Stimulated activated CD8-positive, alpha-beta memory T cell treated with anti-CD3 and anti-CD28 coated beads, Interleukin-7, amount 100 ng/mL, for 24 hours (primary cell): Measurements from ENCODE around the gene DDIAS.
A peak's percentile ranks its signal among the peaks of the same experiment; 100 is the strongest.
"Not testable (repeated sequence)": the region's sequence is repeated elsewhere in the genome, so short reads cannot be mapped to it uniquely, and the experiment has no call there.

Experiments
- DNase-seq: peaks from one replicate; pipeline ENCODE4 v3.0.0-alpha.2; 2020; ENCODE audit warnings: low read depth

The DDIAS gene, protein sequence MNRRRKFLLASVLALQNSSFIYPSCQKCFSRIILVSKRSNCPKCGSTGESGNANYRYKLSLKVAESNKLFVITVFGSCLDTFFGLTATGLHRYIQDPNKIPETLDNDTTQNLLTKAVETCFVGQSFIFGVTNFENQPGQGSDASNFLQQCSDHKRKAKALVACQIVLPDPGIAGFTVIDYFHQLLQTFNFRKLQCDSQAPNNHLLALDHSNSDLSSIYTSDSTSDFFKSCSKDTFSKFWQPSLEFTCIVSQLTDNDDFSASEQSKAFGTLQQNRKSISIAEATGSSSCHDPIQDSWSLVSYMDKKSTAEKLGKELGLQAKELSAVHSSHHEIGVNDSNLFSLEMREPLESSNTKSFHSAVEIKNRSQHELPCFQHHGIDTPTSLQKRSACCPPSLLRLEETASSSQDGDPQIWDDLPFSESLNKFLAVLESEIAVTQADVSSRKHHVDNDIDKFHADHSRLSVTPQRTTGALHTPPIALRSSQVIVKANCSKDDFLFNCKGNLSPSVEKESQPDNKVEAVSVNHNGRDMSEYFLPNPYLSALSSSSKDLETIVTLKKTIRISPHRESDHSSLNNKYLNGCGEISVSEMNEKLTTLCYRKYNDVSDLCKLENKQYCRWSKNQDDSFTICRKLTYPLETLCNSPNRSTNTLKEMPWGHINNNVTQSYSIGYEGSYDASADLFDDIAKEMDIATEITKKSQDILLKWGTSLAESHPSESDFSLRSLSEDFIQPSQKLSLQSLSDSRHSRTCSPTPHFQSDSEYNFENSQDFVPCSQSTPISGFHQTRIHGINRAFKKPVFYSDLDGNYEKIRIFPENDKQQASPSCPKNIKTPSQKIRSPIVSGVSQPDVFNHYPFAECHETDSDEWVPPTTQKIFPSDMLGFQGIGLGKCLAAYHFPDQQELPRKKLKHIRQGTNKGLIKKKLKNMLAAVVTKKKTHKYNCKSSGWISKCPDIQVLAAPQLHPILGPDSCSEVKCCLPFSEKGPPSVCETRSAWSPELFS

DNA sequence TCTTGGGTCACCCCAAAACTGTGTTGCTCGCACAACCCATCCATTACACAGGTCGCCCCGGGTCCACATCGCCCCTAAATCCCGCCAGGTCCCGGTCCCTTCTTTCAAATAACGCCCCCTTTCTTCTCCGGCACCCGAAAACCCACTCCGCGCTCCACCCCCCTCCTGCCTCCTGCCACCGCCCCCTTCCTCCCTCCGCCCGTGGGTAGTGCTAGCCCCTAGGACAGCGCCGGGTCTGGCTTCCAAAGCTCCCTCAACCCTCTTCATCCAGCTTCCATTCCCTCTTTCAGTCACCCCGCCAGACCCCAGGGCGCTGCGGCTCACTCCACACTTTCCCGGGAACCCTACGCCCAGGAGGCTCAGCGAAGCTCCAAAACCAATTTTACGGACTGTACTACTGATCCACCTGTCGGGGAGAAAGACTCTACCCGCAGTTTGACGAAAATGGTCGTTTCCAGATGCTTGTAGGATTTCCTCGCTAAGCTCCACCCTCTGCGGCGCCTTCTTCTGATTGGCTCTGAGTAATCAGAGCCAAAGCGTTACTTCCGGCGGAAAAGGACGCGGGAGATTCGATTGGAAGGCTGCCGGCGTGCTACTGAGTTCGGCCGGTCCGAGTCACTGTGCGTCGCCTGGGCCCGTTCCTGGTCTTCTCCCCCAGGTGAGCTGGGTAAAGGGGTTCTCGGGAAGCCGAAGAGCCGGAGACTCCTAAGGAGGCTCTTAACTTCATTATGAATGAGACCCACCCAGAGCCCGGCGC lies at the start of gene DDIAS:
Gene DDIAS, plus strand, starts transcription at position 572 of the 757 bp plus-strand sequence. CDS start 13,003 bp downstream, outside the sequence.
- DNase-seq = peak; percentile 86

DNA sequence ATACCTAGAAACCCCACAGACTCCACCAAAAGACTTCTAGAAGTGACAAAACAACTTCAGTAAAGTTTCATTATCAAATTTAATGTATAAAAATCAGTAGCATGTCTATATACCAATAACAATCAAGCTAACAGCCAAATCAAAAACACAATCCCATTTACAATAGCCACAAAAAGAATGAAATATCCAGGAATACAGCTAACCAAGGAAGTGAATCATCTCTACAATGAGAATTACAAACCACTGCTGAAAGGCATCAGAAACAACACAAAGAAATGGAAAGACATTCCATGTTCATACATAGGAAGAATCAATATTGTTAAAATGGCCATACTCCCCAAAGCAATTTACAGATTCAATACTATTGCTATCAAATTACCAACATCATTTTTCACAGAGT lies 47.3 kb upstream of the DDIAS start:
- DNase-seq = no peak

DNA sequence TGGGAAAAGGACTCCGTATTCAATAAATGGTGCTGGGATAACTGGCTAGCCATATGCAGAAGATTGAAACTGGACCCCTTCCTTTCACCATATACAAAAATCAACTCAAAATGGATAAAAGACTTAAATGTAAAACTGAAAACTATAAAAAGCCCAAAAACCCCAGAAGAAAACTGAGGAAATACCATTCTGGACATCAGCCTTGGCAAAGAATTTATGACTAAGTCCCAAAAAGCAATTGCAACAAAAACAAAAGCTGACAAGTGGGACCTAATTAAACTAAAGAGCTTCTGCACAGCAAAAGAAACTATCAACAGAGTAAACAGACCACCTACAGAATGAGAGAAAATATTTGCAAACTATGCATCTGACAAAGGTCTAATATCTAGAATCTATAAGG lies 46.6 kb upstream of the DDIAS start:
- not testable (repeated sequence) for DNase-seq

DNA sequence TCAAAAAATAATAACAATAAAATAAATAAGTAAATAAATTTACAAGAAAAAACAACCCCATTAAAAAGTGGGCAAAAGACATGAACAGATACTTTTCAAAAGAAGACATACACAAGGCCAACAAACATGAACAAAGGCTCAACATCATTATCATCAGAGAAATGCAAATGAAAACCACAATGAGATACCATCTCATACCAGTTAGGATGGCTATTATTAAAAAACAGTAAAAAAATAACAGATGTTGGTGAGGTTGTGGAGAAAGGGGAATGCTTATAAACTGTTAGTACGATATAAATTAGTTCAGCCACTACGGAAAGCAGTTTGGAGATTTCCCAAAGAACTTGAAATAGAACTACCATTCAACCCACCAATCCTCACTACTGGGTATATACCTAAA lies 45.9 kb upstream of the DDIAS start:
- DNase-seq = no peak

DNA sequence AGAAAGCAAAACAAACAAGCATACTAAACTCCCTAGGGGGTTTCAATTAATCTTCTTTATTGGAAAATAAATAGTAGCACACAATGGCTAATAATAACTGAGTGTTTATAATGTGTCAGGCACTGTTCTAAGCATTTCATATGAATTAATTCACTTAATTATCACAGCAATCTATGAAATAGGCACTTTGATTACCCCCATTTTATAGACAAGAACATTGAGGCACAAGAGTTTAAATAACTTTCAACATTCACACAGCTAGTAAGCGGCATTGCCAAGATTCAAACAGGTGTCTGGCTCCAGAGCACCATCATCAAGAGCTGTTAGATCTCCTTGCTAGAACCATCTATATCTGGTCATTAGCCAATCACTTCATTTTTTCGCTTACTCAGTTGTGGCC lies 44.4 kb upstream of the DDIAS start:
- DNase-seq = no peak

DNA sequence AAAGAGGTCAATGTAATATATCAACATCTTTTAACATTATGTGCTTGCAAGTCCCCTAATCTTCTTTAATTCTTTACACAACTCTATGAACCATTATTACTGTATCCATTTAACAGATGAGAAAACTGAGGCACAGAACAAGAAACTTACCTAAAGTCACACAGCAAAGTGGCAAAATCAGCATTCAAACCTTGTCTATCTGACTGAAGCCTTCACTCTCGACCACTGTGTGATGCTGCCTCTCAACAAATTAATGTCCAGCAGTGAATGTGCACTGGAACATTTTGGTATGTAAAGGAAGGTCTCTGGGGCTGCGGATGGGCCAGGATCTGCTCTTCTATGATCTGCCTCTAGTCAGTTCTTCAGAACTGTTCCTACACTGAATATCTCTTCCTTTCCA lies 43.4 kb upstream of the DDIAS start:
- no peak for DNase-seq

DNA sequence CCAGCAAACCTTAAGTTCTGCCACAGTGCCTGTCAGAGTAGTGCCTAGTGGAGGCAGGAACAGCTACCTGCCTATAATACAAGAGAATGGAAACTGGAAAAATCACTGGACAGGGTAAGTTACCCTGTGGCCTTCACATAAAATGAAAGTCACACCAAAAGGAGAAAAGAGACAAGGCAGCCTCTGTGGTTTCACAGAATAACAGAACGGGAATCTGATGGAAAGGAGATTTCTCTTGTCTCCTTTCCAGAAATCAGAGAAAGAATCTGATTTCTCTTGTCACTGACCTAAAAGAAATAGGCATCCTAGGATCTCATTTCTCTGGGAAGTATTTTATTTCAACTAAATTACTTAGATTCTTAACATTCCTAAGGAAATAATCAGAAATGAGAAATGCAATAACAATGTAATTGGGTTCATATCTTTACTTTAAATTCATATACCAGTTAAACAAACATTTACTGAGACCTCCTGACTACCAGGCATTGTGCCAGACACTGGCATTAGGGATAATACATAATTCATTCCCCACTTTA lies 42.9 kb upstream of the DDIAS start:
- no peak for DNase-seq

DNA sequence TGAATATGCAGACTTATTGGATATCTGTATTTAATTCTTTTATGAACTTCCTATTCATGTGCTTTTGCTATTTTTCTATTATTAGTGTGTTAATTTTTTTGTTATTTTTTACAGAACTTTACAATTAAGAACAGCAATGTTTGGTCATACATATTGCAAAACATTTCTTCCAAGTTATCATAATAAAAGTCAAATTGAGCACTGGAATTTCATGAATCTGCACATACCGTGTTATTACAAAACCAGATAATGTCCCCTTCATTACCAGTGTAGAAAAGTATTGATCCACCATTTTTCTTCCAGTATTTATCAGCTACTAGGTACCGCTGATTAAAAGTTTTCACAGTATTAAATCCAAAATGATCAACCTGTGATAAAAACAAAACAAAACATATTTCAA lies 41.8 kb upstream of the DDIAS start:
- no peak for DNase-seq

DNA sequence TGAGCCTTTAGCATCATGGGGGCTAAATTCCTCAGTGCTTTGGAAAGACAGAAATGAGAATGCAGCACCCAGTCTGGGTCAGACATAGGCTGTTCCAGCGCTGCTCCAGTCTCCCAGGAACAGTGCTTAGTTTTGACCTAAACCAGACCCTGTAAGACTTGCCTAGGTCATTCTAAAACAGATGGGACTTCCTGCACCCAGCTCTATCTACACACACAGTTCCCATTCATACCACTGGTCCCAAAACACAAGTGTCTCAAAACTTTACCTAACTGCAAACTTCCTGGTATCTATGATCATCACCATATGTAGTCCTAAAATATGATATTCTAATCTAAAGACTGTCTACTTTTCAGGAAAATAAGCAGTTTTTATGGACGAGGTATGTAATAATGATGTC lies 39.2 kb upstream of the DDIAS start:
- no peak for DNase-seq

DNA sequence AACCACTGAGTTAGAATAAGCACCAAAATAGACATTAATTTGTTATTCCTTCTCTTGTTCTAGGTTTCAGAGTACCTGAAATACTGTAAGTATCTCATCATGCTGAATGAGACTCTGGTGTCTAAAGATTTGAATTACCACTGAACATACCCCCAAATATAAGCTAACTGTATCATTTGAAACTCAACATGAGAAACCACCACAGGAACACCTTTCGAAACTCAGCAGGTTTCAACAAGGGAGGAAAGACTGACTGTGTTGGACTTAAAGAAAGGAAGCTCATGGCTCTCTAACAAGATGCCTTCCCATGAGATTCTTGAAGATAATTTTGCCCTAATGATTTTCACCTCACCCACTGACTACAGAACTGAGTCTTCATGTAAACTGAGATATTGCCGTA lies 38.3 kb upstream of the DDIAS start:
- no peak for DNase-seq

DNA sequence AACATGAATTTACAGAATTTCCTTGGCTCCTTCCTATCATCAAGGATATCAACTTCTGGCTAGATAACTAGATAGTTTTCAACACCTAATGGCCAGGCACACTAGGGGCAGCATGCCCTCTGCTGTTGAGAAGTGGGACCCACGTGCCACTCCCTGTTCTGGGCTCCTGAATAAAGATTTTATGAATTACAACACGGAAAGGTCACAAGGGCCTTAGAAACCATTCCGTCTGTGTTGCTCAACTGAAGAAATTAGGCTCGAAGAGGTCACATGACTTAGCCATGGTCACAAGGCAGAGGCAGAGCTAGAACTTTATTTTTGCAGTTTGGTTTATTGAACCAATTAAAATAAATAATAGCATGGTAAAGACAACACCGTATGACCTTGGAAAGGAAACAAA lies 37.3 kb upstream of the DDIAS start:
- DNase-seq = no peak

DNA sequence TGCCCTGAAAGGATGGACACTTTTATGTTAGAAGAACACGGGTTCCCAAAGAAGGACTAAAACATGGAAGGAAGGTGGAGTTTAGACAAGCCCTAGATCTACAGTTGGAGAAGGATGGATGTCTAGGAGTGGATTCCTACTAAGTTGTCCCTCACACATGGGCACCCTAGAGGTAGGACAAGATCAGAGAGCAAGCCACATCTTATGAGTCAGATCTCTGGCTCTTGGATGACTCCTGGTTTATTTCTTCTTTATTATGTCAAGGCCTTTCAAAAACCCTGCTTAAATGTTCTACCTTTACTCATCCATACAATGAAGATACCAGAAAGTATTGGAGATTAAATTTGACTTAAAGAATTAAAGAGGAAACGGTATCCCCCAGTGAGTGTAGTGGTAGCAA lies 35.7 kb upstream of the DDIAS start:
- DNase-seq = no peak

DNA sequence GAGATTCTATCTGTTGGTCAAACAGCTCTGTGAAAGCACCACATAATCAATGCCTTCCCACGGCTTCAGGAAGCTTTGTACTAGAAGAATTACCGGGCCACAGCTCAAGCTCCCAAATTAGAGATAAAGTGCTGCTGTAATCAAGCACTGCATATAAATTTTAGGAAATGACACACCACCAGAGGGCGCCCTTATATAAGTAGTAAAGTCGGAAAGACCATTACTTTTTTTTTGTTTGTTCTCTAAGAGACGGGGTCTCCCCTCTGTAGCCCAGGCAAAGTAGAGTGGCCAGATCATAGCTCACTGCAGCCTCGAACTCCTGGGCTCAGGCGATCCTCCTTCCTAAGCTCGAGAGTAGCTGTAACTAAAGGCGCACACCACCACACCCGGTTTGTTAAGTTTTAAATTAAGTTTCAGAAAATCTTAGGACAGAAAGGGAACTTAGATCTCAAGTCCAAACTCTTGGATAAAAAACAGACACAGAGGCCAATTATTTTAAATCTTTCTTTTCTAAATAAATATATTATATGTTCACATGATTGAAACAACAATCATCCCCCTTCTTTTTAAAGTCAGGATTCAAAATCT lies 33.9 kb upstream of the DDIAS start:
- peak; percentile 45 for DNase-seq

DNA sequence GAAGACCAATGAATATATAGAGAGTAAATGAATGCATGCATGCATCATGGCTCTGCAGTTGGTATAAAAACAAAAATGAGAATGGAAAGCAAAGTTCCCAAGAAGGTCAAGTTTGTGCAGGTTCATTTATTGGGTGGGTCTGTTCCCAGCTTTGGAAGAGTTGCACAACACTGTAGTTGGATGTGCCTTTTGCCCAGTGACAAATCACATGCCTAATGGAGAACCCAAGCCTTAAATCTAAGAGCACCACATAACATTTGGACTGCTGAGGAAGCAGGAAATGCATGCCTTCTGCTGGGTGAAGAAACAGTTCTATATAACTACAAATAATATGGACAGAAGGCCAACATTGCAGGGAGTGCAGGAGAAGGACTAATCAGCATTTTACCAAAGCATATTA lies 31.9 kb upstream of the DDIAS start:
- no peak for DNase-seq

DNA sequence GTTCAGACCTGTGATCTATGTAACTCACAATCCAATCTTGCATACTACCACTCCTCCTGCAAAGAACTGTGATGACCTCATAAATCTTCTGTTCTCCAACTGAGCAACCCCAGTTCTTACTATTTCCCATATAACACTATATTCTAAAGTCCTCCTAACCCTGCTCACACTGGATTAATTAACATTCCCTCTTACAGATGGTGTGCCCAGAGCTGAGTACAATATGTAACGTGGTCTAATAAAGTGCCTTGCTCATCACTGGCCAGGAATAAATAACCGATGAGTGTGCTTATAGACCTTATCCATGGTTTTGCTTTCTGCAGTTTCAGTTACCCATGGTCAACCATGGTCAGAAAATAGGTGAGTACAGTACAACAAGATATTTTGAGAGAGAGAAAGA lies 29.9 kb upstream of the DDIAS start:
- no peak for DNase-seq

DNA sequence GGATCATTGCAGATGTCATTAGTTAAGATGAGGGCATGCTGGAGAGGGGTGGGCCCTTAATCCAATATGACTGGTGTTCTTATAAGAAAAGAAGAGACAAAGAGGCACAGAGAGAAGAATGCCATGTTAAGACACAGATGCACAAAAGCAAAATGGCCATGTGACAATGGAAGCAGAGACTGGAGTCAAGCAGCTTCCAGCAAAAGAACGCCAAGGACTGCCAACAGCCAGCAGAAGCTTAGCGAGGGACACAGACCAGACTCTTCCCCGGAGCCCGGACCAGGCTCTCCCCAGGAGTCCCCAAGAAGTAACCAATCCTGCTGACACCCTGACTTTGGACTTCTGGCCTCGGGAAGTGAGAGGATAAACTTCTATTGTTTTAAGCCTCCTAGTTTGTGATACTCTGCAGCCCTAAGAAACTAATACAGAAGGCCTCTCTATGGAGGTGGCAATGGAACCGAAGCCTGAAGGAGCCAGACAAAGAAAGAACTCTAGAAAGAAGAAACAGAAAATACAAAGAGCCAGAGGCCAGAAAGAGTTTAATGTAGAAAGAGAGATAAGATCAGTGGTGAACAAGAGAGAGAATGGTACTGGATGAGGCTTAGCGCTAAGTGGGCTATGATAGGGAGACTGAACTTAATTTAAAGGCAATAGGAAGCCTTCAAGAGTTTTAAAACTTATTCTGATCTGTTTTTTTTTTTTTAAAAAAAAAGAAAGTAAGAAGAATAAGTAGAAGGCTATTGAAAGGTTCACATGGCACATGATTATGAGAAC lies 29.0 kb upstream of the DDIAS start:
- no peak for DNase-seq

DNA sequence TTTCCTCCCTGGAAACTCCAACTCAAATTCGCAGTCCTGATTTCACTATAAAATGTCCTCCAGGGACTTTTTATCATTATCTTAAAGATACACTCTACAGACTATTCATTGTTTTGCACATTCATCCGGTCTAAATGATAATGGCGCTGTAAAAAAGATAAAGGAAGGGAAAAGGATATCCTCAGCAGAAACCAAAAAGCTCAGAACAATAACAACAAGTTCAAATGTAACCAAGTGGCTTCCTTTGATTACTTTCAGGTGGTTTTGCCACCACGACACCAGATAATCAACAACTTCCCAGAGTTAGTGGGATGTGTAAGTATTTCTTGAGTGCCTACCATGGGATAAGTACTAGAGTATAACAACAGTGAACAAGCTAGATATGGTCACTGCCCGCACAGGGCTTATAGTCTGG lies 27.6 kb upstream of the DDIAS start:
- DNase-seq = no peak

DNA sequence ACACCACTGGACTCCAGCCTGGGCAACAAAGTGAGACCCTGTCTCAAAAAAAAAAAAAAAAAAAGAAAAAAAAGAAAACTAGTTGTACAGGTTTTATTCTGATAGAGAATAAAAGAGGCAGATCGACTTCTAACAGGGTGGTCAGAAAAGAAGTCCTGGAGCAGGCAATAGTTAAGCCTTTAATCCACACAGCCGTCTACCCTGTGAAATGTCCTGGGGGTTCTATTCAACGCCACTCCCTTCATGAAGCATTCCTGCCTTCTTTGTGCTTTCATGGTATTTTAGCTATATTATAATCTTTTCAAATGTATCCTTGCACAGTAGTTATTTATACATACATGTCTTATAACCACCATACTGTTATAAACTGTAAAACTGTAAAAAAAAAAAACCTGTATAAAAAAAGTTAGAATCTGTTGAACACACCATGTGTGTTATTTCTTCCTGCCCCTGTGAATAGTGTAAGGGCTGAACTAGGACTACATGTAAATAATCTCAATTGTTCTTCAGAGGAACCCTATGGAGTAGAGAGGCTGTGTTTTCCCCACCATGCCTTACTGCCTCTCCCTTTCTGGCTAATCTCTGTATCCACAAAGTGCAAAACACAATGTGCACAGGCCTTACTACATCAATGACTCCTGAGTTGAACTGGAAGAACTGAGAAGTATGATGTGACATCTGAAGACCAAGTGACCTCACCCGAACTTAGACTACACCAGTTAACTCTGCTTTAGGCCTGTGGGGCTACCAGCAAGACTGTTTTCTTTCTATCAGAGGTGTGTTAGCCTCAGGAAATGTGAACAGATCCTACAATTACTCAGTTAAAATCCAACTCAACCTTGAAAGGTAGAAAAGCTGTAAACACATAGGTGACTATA lies 26.7 kb upstream of the DDIAS start:
- DNase-seq = no peak

DNA sequence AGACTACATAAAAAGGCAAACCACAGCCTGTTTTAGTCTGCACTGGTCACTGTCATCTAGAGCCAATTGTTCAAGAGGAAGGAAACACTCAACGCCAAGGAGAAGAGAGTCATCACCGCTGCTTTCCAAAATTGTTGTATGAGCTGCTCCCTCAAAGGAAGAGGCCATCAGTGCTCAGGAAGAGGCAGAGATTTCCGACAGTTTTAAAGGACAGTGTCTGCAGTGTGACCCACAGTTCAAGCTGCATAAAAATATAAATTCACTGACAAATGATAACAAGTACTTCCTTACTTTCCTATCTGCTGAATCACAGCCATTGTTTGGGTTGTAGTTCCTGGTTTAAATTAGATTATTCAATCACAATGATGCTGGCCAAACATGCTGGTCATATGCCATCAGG lies 17.7 kb upstream of the DDIAS start:
- no peak for DNase-seq
